ENCODE data around the gene MRGPRG. TPM values are rescaled to one million over a fixed set of nuclear protein-coding genes. Genes with fewer than 3 reads are reported as not detected.

The MRGPRG gene
- total and polyA plus RNA-seq, 4 donors, result not detected

GRCh38 chr11:3201112-3201581 lies 17.5 kb downstream of the MRGPRG start:
- no peak for DNase-seq (ENCODE audit: low spot score)
- TF ChIP-seq HNF4G (IDR thresholded peaks at IDR 0.05) (no peak), NR2F2 (IDR thresholded peaks at IDR 0.05) (no peak), MAX (IDR thresholded peaks at IDR 0.05) (no peak), RXRA (IDR thresholded peaks at IDR 0.05) (no peak), JUND (IDR thresholded peaks at IDR 0.05) (no peak), ZBTB33 (IDR thresholded peaks at IDR 0.05) (no peak), GABPA (IDR thresholded peaks at IDR 0.05 in 1 of 2, conservative IDR thresholded peaks at IDR 0.05 in 1 of 2) (no peak), REST (IDR thresholded peaks at IDR 0.05) (no peak), YY1 (IDR thresholded peaks at IDR 0.05) (no peak), HNF4A (conservative IDR thresholded peaks at IDR 0.05) (no peak), CTCF (IDR thresholded peaks at IDR 0.05; ENCODE audit: low read depth, low read length, missing input control) (no peak), SP1 (IDR thresholded peaks at IDR 0.05) (no peak), TAF1 (conservative IDR thresholded peaks at IDR 0.05) (no peak)
- H3K27me3 ChIP-seq (ENCODE audit: control insufficient read depth in 4 of 4, insufficient read depth in 4 of 4, low read length in 3 of 4), result peaks cover 0 to 14% (median 1%) of the 10 kb centered on the region in 4 donors
- H3K27ac ChIP-seq (ENCODE audit: low read depth in 1 of 2, low read length in 2 of 2), result no peak overlapping the region
- peaks cover 0 to 5% (median 2%) of the 10 kb centered on the region in 4 donors for H3K4me1 ChIP-seq (ENCODE audit: control insufficient read depth in 4 of 4, insufficient read depth in 4 of 4, low read length in 3 of 4)
- no peak overlapping the region for H3K9ac ChIP-seq (ENCODE audit: low read depth in 1 of 2, low read length in 2 of 2)
- no peak overlapping the region for H3K4me3 ChIP-seq (ENCODE audit: low read depth in 1 of 3, low read length in 3 of 3)
- no peaks in the 10 kb centered on the region for H3K9me3 ChIP-seq (ENCODE audit: control insufficient read depth in 4 of 4, low read length in 3 of 4)
- H3K36me3 ChIP-seq (ENCODE audit: control insufficient read depth in 4 of 4, insufficient read depth in 3 of 4, low read depth in 1 of 4, low read length in 3 of 4), result no peaks in the 10 kb centered on the region
- WGBS, result 75% methylated on average over 15 of the region's 15 CpGs

GRCh38 chr11:3200388-3201111 lies 18.1 kb downstream of the MRGPRG start:
- no peak overlapping the region for H3K9ac ChIP-seq (ENCODE audit: low read depth in 1 of 2, low read length in 2 of 2)
- no peak overlapping the region for H3K27ac ChIP-seq (ENCODE audit: low read depth in 1 of 2, low read length in 2 of 2)
- no peak for DNase-seq (ENCODE audit: low spot score)
- peaks cover 0 to 14% (median 1%) of the 10 kb centered on the region in 4 donors for H3K27me3 ChIP-seq (ENCODE audit: control insufficient read depth in 4 of 4, insufficient read depth in 4 of 4, low read length in 3 of 4)
- H3K9me3 ChIP-seq (ENCODE audit: control insufficient read depth in 4 of 4, low read length in 3 of 4), result no peaks in the 10 kb centered on the region
- WGBS, result 68% methylated on average over 12 of the region's 12 CpGs
- no peaks in the 10 kb centered on the region for H3K36me3 ChIP-seq (ENCODE audit: control insufficient read depth in 4 of 4, insufficient read depth in 3 of 4, low read depth in 1 of 4, low read length in 3 of 4)
- no peak overlapping the region for H3K4me3 ChIP-seq (ENCODE audit: low read depth in 1 of 3, low read length in 3 of 3)
- peaks cover 0 to 5% (median 2%) of the 10 kb centered on the region in 4 donors for H3K4me1 ChIP-seq (ENCODE audit: control insufficient read depth in 4 of 4, insufficient read depth in 4 of 4, low read length in 3 of 4)
- no peak for TF ChIP-seq JUND (IDR thresholded peaks at IDR 0.05)
- TF ChIP-seq RAD21 (IDR thresholded peaks at IDR 0.05), result no peak
- TF ChIP-seq YY1 (IDR thresholded peaks at IDR 0.05), result no peak
- no peak for TF ChIP-seq EGR1 (IDR thresholded peaks at IDR 0.05; ENCODE audit: low read depth in 2 of 2)
- TF ChIP-seq ATF3 (IDR thresholded peaks at IDR 0.05), result no peak
- TF ChIP-seq RXRA (IDR thresholded peaks at IDR 0.05), result no peak
- no peak for TF ChIP-seq GABPA (IDR thresholded peaks at IDR 0.05 in 1 of 2, conservative IDR thresholded peaks at IDR 0.05 in 1 of 2)
- TF ChIP-seq REST (IDR thresholded peaks at IDR 0.05), result no peak
- TF ChIP-seq SP1 (IDR thresholded peaks at IDR 0.05), result no peak
- no peak for TF ChIP-seq HNF4A (conservative IDR thresholded peaks at IDR 0.05)
- no peak for TF ChIP-seq MAX (IDR thresholded peaks at IDR 0.05)
- no peak for TF ChIP-seq NR2F2 (IDR thresholded peaks at IDR 0.05)
